Measurements from ENCODE around the gene ST6GALNAC5.

Gene ST6GALNAC5

GRCh38 chr1:76840278-76840677 is 27.0 kb upstream of the ST6GALNAC5 start:
- Histone ChIP-seq H3K4me3 (ENCODE audit: low read length) (no peak overlapping the region), H3K4me1 (ENCODE audit: control insufficient read depth, insufficient read depth, low read length) (no peaks in the 10 kb centered on the region), H3K27me3 (ENCODE audit: control insufficient read depth, insufficient read depth, low read length) (no peaks in the 10 kb centered on the region), H3K27ac (ENCODE audit: low read length) (no peak overlapping the region), H3K9me3 (ENCODE audit: control insufficient read depth, insufficient read depth, low read length) (no peaks in the 10 kb centered on the region), H3K36me3 (ENCODE audit: control insufficient read depth, insufficient read depth, low read length) (no peaks in the 10 kb centered on the region)
- no CpG with 5 or more reads among the region's 2 CpGs for WGBS (ENCODE audit: insufficient coverage, insufficient read length)
- no peak for DNase-seq (ENCODE audit: low read depth, low spot score)

DNA sequence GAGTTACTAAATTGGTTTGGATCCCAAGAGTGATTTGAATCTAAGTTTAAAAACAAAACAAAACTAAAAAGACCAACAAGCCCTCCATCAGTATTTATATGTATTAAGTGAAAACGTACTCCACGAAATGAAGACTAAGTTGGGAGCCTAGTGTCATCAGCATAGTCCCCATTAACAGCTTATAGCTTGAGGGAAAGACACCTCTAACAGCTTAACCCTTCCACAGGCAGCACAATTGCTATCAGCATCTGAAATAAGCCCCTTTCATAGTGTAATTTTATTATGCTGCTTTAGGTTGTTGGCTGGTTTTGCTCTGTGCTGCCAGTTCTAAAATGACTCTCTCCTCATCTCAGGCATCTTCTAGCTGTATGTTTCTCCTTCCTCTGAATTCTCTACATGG is 25.8 kb upstream of the ST6GALNAC5 start:
- no CpG with 5 or more reads among the region's 2 CpGs for WGBS (ENCODE audit: insufficient coverage, insufficient read length)
- no peak for DNase-seq (ENCODE audit: low read depth, low spot score)
- no peaks in the 10 kb centered on the region for H3K9me3 ChIP-seq (ENCODE audit: control insufficient read depth, insufficient read depth, low read length)

DNA sequence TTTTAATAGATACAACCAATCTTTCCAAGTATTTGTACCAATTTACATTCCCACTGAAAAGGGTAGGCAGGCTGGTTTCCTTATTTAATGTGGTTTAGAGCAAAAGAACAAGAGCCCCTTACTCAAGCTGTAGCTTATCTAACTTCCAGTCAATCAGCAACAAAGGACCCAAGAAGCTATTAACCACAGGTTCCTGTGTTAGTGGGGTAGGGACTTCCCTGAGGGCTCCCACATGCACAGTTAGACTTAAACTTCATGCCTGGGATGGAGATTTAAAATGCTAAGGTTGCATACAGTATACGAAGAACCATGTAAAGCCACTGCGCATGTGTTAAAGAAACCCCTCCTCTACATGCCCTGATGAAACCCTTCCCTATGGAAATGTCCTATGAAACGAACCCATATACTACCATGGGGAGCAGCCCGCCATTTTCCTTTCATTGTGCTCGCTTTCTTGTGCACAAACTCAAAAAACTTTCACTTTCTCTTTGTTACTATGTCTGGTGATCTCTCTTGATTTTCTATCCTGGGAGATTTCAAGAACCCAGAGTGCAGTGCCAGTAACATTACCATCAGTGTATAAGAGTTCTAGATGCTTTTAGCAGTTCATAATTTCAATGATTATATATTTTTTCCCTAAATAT is 23.3 kb upstream of the ST6GALNAC5 start:
- Histone ChIP-seq H3K4me1 (ENCODE audit: control insufficient read depth, insufficient read depth, low read length) (no peaks in the 10 kb centered on the region), H3K27ac (ENCODE audit: low read length) (no peak overlapping the region), H3K9me3 (ENCODE audit: control insufficient read depth, insufficient read depth, low read length) (no peaks in the 10 kb centered on the region), H3K27me3 (ENCODE audit: control insufficient read depth, insufficient read depth, low read length) (no peaks in the 10 kb centered on the region), H3K4me3 (ENCODE audit: low read length) (no peak overlapping the region), H3K36me3 (ENCODE audit: control insufficient read depth, insufficient read depth, low read length) (no peaks in the 10 kb centered on the region)
- no CpG with 5 or more reads among the region's 5 CpGs for WGBS (ENCODE audit: insufficient coverage, insufficient read length)
- DNase-seq (ENCODE audit: low read depth, low spot score): no peak

More for the DNA sequence above, 25.8 kb upstream of the ST6GALNAC5 start:
- no peak overlapping the region for H3K4me3 ChIP-seq (ENCODE audit: low read length)
- no peak overlapping the region for H3K27ac ChIP-seq (ENCODE audit: low read length)
- H3K4me1 ChIP-seq (ENCODE audit: control insufficient read depth, insufficient read depth, low read length): no peaks in the 10 kb centered on the region
- no peaks in the 10 kb centered on the region for H3K27me3 ChIP-seq (ENCODE audit: control insufficient read depth, insufficient read depth, low read length)
- no peaks in the 10 kb centered on the region for H3K36me3 ChIP-seq (ENCODE audit: control insufficient read depth, insufficient read depth, low read length)

DNA sequence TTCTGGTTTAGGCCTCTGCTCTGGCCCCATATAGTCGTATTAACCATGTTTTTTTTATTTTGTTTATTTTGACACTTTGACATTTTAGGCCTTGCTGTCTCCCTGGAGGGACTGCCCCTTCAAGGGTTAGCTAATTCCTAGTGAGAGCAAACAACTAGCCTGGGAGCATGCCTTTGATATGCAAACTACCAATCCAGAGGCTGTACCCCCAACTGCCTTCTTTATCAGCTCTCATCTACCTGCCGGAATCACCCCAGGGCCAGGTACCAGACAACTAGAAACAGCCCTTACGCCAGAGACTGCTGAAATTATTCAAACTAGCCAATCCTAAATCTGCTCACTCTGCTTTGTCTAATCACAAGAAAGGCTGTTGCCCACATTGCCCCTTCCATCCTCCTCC is 13.0 kb upstream of the ST6GALNAC5 start:
- no peaks in the 10 kb centered on the region for H3K9me3 ChIP-seq (ENCODE audit: control insufficient read depth, insufficient read depth, low read length)
- WGBS (ENCODE audit: insufficient coverage, insufficient read length): no CpG with 5 or more reads among the region's 3 CpGs
- H3K4me1 ChIP-seq (ENCODE audit: control insufficient read depth, insufficient read depth, low read length): peaks cover 3% of the 10 kb centered on the region; the same call in 1 of the 2 replicates
- DNase-seq (ENCODE audit: low read depth, low spot score): no peak
- H3K36me3 ChIP-seq (ENCODE audit: control insufficient read depth, insufficient read depth, low read length): no peaks in the 10 kb centered on the region
- H3K27ac ChIP-seq (ENCODE audit: low read length): no peak overlapping the region
- H3K4me3 ChIP-seq (ENCODE audit: low read length): no peak overlapping the region
- H3K27me3 ChIP-seq (ENCODE audit: control insufficient read depth, insufficient read depth, low read length): no peaks in the 10 kb centered on the region

GRCh38 chr1:76856104-76856503 is 11.2 kb upstream of the ST6GALNAC5 start:
- no peaks in the 10 kb centered on the region for H3K36me3 ChIP-seq (ENCODE audit: control insufficient read depth, insufficient read depth, low read length)
- WGBS (ENCODE audit: insufficient coverage, insufficient read length): no CpG with 5 or more reads among the region's 5 CpGs

GRCh38 chr1:76857138-76857537 is 10.1 kb upstream of the ST6GALNAC5 start:
- H3K9me3 ChIP-seq (ENCODE audit: control insufficient read depth, insufficient read depth, low read length): no peaks in the 10 kb centered on the region
- no peaks in the 10 kb centered on the region for H3K27me3 ChIP-seq (ENCODE audit: control insufficient read depth, insufficient read depth, low read length)
- DNase-seq (ENCODE audit: low read depth, low spot score): no peak
- no peak overlapping the region for H3K27ac ChIP-seq (ENCODE audit: low read length)
- H3K4me3 ChIP-seq (ENCODE audit: low read length): no peak overlapping the region
- peaks cover 3% of the 10 kb centered on the region; the same call in 1 of the 2 replicates for H3K4me1 ChIP-seq (ENCODE audit: control insufficient read depth, insufficient read depth, low read length)
- no peaks in the 10 kb centered on the region for H3K36me3 ChIP-seq (ENCODE audit: control insufficient read depth, insufficient read depth, low read length)
- WGBS (ENCODE audit: insufficient coverage, insufficient read length): no CpG with 5 or more reads among the region's 5 CpGs

More at GRCh38 chr1:76856104-76856503, 11.2 kb upstream of the ST6GALNAC5 start:
- no peak overlapping the region for H3K27ac ChIP-seq (ENCODE audit: low read length)
- no peak overlapping the region for H3K4me3 ChIP-seq (ENCODE audit: low read length)
- no peak for DNase-seq (ENCODE audit: low read depth, low spot score)
- H3K4me1 ChIP-seq (ENCODE audit: control insufficient read depth, insufficient read depth, low read length): peaks cover 3% of the 10 kb centered on the region; the same call in 1 of the 2 replicates
- H3K27me3 ChIP-seq (ENCODE audit: control insufficient read depth, insufficient read depth, low read length): no peaks in the 10 kb centered on the region
- no peaks in the 10 kb centered on the region for H3K9me3 ChIP-seq (ENCODE audit: control insufficient read depth, insufficient read depth, low read length)

GRCh38 chr1:76857973-76858372 is 9.3 kb upstream of the ST6GALNAC5 start:
- no peaks in the 10 kb centered on the region for H3K27me3 ChIP-seq (ENCODE audit: control insufficient read depth, insufficient read depth, low read length)
- no peak overlapping the region for H3K4me3 ChIP-seq (ENCODE audit: low read length)
- H3K9me3 ChIP-seq (ENCODE audit: control insufficient read depth, insufficient read depth, low read length): no peaks in the 10 kb centered on the region
- no peak for DNase-seq (ENCODE audit: low read depth, low spot score)
- no peaks in the 10 kb centered on the region for H3K36me3 ChIP-seq (ENCODE audit: control insufficient read depth, insufficient read depth, low read length)
- H3K27ac ChIP-seq (ENCODE audit: low read length): no peak overlapping the region
- no CpG with 5 or more reads among the region's 3 CpGs for WGBS (ENCODE audit: insufficient coverage, insufficient read length)
- peaks cover 3% of the 10 kb centered on the region; the same call in 1 of the 2 replicates for H3K4me1 ChIP-seq (ENCODE audit: control insufficient read depth, insufficient read depth, low read length)

- DNase-seq (ENCODE audit: low read depth, low spot score): no peak
- Histone ChIP-seq H3K36me3 (ENCODE audit: control insufficient read depth, insufficient read depth, low read length) (no peaks in the 10 kb centered on the region), H3K4me1 (ENCODE audit: control insufficient read depth, insufficient read depth, low read length) (0 out of 2 replicates have a peak, but pooled peaks cover 1% of the 10 kb centered on the region), H3K27me3 (ENCODE audit: control insufficient read depth, insufficient read depth, low read length) (no peaks in the 10 kb centered on the region), H3K27ac (ENCODE audit: low read length) (no peak overlapping the region), H3K9me3 (ENCODE audit: control insufficient read depth, insufficient read depth, low read length) (no peaks in the 10 kb centered on the region), H3K4me3 (ENCODE audit: low read length) (no peak overlapping the region)
- WGBS (ENCODE audit: insufficient coverage, insufficient read length): no CpG with 5 or more reads among the region's 2 CpGs
These were observed 6.1 kb upstream of the ST6GALNAC5 start for GRCh38 chr1:76861149-76861548.

- H3K4me1 ChIP-seq (ENCODE audit: control insufficient read depth, insufficient read depth, low read length): no peaks in the 10 kb centered on the region
- no peaks in the 10 kb centered on the region for H3K36me3 ChIP-seq (ENCODE audit: control insufficient read depth, insufficient read depth, low read length)
- no peak for DNase-seq (ENCODE audit: low read depth, low spot score)
- no peaks in the 10 kb centered on the region; the same call in 1 of the 2 replicates for H3K27me3 ChIP-seq (ENCODE audit: control insufficient read depth, insufficient read depth, low read length)
- H3K27ac ChIP-seq (ENCODE audit: low read length): no peak overlapping the region
- H3K9me3 ChIP-seq (ENCODE audit: control insufficient read depth, insufficient read depth, low read length): no peaks in the 10 kb centered on the region
- H3K4me3 ChIP-seq (ENCODE audit: low read length): no peak overlapping the region
These were observed 4.8 kb upstream of the ST6GALNAC5 start for GRCh38 chr1:76862447-76862846.

DNA sequence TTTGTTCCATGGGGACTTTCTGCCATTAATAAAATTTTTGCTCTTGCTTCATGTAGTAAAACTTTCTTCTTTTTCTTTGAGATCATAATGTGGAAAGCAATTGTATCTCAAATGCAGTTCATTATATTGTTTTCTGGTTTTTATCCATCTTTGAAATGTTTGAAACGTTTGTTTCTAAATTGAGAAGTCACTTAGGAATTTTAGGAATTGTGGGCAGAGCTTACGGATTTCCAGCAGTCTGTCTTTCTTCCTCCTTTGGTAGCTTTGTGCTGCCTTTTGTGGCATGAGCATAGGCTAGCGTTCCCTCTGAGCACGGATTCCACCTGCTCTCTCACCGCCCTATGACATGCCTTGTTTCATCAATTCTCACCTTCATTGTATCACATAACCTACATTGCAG is 2.9 kb upstream of the ST6GALNAC5 start:
- no peaks in the 10 kb centered on the region; the same call in 1 of the 2 replicates for H3K27me3 ChIP-seq (ENCODE audit: control insufficient read depth, insufficient read depth, low read length)
- H3K4me1 ChIP-seq (ENCODE audit: control insufficient read depth, insufficient read depth, low read length): no peaks in the 10 kb centered on the region
- no peak overlapping the region for H3K27ac ChIP-seq (ENCODE audit: low read length)
- no CpG with 5 or more reads among the region's 5 CpGs for WGBS (ENCODE audit: insufficient coverage, insufficient read length)
- H3K4me3 ChIP-seq (ENCODE audit: low read length): no peak overlapping the region
- DNase-seq (ENCODE audit: low read depth, low spot score): no peak
- H3K9me3 ChIP-seq (ENCODE audit: control insufficient read depth, insufficient read depth, low read length): no peaks in the 10 kb centered on the region
- no peaks in the 10 kb centered on the region for H3K36me3 ChIP-seq (ENCODE audit: control insufficient read depth, insufficient read depth, low read length)

- no peak for DNase-seq (ENCODE audit: low read depth, low spot score)
These were observed 1.5 kb upstream of the ST6GALNAC5 start for GRCh38 chr1:76865696-76866286.

More at GRCh38 chr1:76865696-76866286, 1.5 kb upstream of the ST6GALNAC5 start:
- no peak overlapping the region for H3K4me3 ChIP-seq (ENCODE audit: low read length)
- no peaks in the 10 kb centered on the region for H3K9me3 ChIP-seq (ENCODE audit: control insufficient read depth, insufficient read depth, low read length)
- no peak overlapping the region for H3K27ac ChIP-seq (ENCODE audit: low read length)
- no peaks in the 10 kb centered on the region for H3K36me3 ChIP-seq (ENCODE audit: control insufficient read depth, insufficient read depth, low read length)
- no CpG with 5 or more reads among the region's 2 CpGs for WGBS (ENCODE audit: insufficient coverage, insufficient read length)
- H3K27me3 ChIP-seq (ENCODE audit: control insufficient read depth, insufficient read depth, low read length): no peaks in the 10 kb centered on the region; the same call in 1 of the 2 replicates
- no peaks in the 10 kb centered on the region for H3K4me1 ChIP-seq (ENCODE audit: control insufficient read depth, insufficient read depth, low read length)
